Measurements from ENCODE around the gene GPATCH11. TPM values are rescaled to one million over a fixed set of nuclear protein-coding genes. Genes with fewer than 3 reads are reported as not detected.

Gene GPATCH11
- total and polyA plus RNA-seq, 2 of the 4 experiments (the other 2 are of a cell fraction) = 3.9 to 4.7 TPM

GRCh38 chr2:37080689-37081088 is 3.6 kb upstream of the GPATCH11 start:
- Histone ChIP-seq H3K9ac (ENCODE audit: low read depth, low read length) (no peak overlapping the region), H2BK5ac (ENCODE audit: low read depth, low read length, poor library complexity, severe bottlenecking) (no peak overlapping the region), H3K79me1 (ENCODE audit: low read depth in 1 of 2, low read length in 2 of 2) (peaks cover 18 to 51% of the 10 kb centered on the region in 2 experiments), H3K36me3 (ENCODE audit: control insufficient read depth, insufficient read depth, low read length) (peaks cover 4% of the 10 kb centered on the region), H3K9me1 (ENCODE audit: insufficient read depth, low read length) (no peaks in the 10 kb centered on the region), H2BK120ac (ENCODE audit: low read depth, low read length) (no peak overlapping the region), H2AK9ac (replicated peaks; ENCODE audit: low read depth, low read length, poor library complexity) (no peak overlapping the region), H3K23ac (ENCODE audit: low read depth, low read length) (no peak overlapping the region), H2BK20ac (ENCODE audit: low read depth, low read length) (no peak overlapping the region), H3K4me3 (ENCODE audit: insufficient read depth, low read depth, low read length) (no peak overlapping the region), H3K18ac (ENCODE audit: low read depth, low read length) (no peak overlapping the region), H3K4me1 (ENCODE audit: control insufficient read depth, insufficient read depth, low read length) (peaks cover 1% of the 10 kb centered on the region; the same call in 1 of the 2 replicates), H3K4me2 (ENCODE audit: low read depth, low read length) (no peak overlapping the region), H4K20me1 (ENCODE audit: insufficient read depth, low read length) (no peaks in the 10 kb centered on the region), H4K91ac (ENCODE audit: insufficient read depth, low read depth, low read length) (no peak overlapping the region), H3K56ac (ENCODE audit: extremely low read depth, insufficient read depth, low read length) (no peak overlapping the region), H3K27me3 (ENCODE audit: control insufficient read depth, insufficient read depth, low read length) (no peaks in the 10 kb centered on the region), H2AK5ac (ENCODE audit: low read depth, low read length) (no peak overlapping the region), H4K8ac (ENCODE audit: low read depth in 2 of 2, low read length in 2 of 2) (no peak overlapping the region), H2AFZ (replicated peaks; ENCODE audit: low read length, poor library complexity) (no peak overlapping the region), H3K9me3 (ENCODE audit: control insufficient read depth, insufficient read depth, low read length) (no peaks in the 10 kb centered on the region), H3K4ac (ENCODE audit: low read depth, low read length) (no peak overlapping the region), H3K14ac (replicated peaks; ENCODE audit: low read depth, low read length) (no peak overlapping the region), H2BK15ac (ENCODE audit: low read depth, low read length) (no peak overlapping the region), H4K5ac (ENCODE audit: low read depth, low read length) (no peak overlapping the region), H3K27ac (ENCODE audit: insufficient read depth, low read length) (no peak overlapping the region)
- intact Hi-C loops (cut with micrococcal nuclease) = no loop called here
- in situ Hi-C loops (cut with MboI; ENCODE audit: low sequenced_read_pairs) = no loop called here
- ATAC-seq (ENCODE audit: low read depth) (no peak), DNase-seq (no peak)
- no TSS peak for BruUV-seq (replicated peaks)
- POLR2A ChIA-PET (ENCODE audit: unreplicated experiment) = no interaction called here
- no CpG with 5 or more reads among the region's 3 CpGs for WGBS, 2 experiments (ENCODE audit: extremely low coverage in 2 of 2, insufficient read length in 1 of 2)
- CTCF ChIA-PET = no interaction called here
- no peak for TF ChIP-seq NFE2L2 (IDR thresholded peaks at IDR 0.05; ENCODE audit: low read depth, low read length)
- TF ChIP-seq ELK1 (IDR thresholded peaks at IDR 0.05; ENCODE audit: borderline replicate concordance, low read depth, low read length) = no peak
- no peak for TF ChIP-seq BHLHE40 (IDR thresholded peaks at IDR 0.05; ENCODE audit: low read depth, low read length)
- no peak for TF ChIP-seq POLR2A (IDR thresholded peaks at IDR 0.05; ENCODE audit: low read depth, low read length)
- no peak for TF ChIP-seq MAFK (IDR thresholded peaks at IDR 0.05; ENCODE audit: low read depth, low read length)
- no peak for TF ChIP-seq FOS (IDR thresholded peaks at IDR 0.05; ENCODE audit: low read depth, low read length)
- TF ChIP-seq CEBPB (IDR thresholded peaks at IDR 0.05; ENCODE audit: low read depth, low read length) = no peak
- no peak for TF ChIP-seq RFX5 (IDR thresholded peaks at IDR 0.05; ENCODE audit: low read depth, low read length)
- no peak for TF ChIP-seq USF2 (IDR thresholded peaks at IDR 0.05; ENCODE audit: low read depth, low read length)
- TF ChIP-seq SMC3 (IDR thresholded peaks at IDR 0.05; ENCODE audit: low read depth, low read length) = no peak
- no peak for TF ChIP-seq CHD1 (IDR thresholded peaks at IDR 0.05; ENCODE audit: low read depth, low read length)
- no peak for TF ChIP-seq MXI1 (IDR thresholded peaks at IDR 0.05; ENCODE audit: borderline replicate concordance, low read depth, low read length)
- dilution Hi-C loops (cut with HindIII; ENCODE audit: low sequenced_read_pairs, unreplicated experiment) = no loop called here

All from IMR-90 (cell line).